Kidney capillary endothelial cell (primary cell): ENCODE results near the gene ADGRB3.
"Not testable (repeated sequence)": the region's sequence is repeated elsewhere in the genome, so short reads cannot be mapped to it uniquely, and the experiment has no call there.

Experiments used
- DNase-seq: peaks from one replicate; pipeline ENCODE4 v3.0.0-alpha.2; 2018; ENCODE audit warnings: low spot score

ADGRB3 gene

DNA sequence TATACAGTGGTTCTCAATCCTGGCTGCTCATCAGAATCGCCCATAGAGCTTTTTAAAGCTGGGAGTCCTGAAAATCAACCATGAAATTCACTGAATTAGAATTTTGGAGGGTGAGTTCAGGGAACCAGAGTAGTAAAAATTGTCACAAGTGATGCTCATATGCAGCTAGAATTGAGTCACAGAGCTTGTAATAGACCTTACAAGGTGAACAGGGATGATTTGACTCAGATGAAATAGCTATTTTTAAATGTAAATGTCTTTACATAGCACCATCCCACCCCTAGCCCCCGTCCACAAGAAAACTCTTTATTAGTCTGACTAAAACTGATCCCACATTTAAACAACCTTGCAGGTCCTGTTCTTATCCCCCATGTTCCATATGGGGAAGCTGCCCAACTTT, 630.0 kb downstream of the ADGRB3 start:
- DNase-seq = no peak

DNA sequence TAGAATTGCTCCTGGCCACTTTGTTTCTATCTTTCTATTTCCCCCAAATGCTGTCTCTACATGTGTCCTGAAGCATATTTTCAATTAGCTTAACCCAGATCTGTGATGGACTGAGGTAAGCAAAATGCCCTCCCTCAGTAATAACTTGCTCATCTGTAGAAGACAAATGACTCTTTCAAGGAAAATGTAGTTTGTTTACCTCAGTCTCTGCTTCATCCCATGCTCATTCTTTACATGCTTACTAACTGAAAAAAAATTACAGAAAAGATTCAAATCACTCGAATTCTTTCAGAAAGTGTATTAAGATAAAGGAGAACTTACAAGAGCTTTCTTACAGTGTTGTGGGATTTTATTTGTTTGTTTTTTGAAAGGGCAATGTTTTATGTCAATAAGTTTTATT, 630.6 kb downstream of the ADGRB3 start:
- no peak for DNase-seq

DNA sequence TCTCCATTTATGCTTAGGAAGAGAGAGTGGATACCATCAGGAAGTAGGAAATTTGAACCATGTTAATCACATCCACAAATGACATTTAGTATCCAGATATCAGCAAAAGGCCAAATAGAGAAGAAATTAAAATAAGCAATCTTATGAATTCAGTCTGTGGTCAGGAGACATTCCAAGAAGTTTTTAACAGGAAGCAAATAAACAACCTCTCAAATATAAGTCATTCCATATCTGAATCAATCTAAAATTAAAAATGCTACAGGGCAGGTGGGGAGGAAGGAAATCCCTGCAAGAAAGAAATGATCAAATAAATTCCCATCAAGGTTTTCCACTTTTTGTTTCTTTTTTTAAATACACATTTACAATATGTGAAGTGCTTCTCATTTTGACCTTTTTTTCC, 641.1 kb downstream of the ADGRB3 start:
- no peak for DNase-seq

DNA sequence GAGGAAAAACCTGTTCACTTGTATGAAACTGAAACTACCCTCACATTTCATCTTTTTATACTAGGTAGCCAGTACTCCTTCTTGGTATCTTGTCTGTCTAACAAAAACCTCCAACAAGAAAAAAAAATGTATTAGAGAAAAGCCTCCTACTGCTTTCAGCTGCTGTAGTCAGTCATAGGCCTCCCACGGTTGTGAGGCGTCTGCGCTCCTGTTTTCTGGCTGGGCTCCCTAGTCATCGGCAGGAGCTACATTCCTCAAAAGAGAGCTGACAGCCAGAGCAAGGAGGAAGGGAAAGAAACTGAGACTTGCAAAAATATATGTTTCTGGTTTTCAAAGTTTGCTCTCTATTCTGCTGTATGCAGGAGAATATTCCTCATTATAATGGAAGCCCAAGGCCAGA, 644.7 kb downstream of the ADGRB3 start:
- DNase-seq = no peak

DNA sequence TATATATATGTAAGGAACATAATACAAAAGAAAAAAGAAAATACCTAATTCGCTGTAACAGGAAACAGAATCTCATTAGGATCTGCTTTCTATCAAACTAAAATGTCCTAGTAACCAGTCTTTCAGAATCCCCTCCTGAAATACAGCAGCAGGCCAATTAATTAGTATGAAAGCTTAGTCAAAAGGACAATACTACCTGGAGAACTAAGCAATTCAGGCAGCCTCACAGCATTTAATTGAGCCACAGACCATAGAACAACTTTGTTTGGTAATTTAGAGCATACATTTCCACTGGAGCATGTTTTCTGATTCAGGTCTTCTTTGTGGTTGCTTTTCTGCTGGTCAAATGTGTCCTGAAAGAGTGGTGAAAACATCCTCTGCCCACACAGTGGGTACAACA, 645.8 kb downstream of the ADGRB3 start:
- no peak for DNase-seq

DNA sequence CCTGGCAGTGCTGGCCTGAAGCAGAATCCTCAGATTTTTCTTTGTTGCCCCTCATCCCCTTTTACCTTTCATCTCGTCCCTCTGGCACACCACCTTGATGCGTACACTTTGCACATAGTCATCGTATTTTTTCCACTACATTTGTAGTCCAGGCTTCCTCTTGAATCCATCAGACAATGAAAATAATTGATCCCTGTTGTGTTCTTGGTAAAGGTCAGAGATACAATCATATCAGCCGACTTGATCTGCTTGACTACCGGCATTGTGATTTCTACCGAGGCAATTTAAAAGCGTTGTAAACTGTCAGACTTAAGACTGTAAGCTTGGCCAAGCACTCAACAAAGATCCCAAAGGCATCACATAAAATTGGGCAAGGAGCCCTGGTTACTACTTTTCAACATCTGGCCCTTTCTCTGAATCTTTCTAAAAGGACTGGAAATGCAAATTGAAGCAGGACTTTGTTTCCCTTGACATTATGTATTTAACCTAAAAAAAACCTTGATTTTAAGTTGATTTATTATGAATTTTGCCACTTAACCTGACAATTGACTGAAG, 649.2 kb downstream of the ADGRB3 start:
- no peak for DNase-seq

DNA sequence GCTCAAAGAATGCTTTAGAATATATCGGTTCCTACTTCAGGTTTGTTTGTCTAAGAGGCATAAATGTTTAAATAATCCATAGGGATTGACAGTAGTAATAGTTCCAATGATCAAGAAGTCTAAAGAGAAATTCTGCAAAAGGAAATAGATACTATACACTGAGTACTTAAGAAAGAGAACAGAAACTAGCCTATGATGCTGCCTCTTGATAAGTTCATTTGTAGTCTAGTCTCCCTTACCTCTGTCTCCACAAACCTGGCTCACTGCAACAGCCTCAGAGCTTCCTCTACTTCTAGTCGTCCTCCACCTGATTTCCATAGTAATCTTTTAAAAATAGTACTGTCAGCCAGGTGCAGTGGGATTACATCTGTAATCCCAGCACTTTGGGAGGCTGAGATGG, 650.0 kb downstream of the ADGRB3 start:
- DNase-seq = no peak

DNA sequence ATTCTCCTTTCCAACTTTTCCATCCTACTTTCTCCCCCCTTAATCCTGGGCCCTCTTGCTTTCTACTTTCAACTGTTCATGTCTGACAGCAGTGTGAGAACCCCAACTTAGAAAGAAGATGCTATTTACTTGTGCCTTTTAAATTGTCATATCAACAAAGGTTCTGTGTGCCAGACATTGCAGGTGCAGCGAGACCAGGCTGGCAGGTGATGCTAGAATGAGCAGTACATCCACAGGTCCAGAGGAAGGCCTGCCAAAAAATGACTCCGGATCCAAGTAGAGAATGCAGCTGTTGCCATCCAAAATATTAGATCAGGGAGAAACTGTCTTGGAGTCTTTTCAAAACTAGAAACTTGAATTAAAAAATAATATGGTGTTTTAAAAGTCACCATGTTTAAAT, 651.2 kb downstream of the ADGRB3 start:
- no peak for DNase-seq

DNA sequence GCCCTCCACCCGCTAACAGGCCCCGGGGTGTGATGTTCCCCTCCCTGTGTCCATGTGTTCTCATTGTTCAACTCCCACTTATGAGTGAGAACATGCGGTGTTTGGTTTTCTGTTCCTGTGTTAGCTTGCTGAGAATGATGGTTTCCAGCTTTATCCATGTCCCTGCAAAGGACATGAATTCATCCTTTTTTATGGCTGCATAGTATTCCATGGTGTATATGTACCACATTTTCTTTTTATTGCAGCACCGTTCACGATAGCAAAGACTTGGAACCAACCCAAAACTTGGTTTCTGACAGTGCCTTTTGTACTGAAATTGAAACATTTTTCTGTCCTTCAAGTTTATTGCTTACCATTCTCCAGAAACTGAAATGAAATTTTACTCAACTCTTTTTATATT, 653.1 kb downstream of the ADGRB3 start:
- not testable (repeated sequence) for DNase-seq

DNA sequence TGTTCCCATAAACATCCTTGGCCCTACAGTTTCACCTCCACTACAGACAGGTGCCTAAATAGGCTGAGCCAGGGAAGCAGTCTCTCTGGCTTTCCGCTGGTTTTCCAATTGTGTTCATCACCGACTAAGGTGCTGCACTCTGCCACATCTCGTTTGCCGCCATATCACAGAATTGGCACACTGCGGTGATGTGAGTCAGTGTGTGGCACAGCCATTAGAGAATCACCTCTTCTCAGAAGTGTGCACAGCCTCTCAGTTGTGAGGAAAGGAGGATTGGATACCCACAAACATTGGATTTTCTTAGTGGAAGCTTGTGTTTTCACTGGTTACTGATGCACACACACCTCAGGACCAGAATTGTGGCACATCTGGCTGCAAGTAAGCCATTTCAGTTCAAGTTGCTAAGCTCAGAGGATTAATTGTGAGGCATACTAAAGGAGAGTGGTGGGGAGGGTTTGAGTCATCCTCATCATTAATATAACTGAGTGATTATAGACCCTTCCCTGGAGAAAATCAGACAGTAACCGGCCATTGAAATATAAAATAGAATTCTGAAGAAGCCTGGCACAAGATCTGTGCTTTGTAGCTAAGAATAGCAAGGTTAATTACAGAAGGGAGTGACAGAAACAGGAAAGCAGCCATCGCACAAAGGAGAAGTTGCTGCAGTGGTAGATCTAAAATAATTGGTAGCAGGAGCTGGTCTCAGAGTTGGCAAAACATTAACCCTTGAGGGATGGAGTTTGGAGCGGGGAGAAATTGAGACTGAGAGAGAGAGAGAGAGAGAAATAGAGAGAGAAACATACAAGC, 654.8 kb downstream of the ADGRB3 start:
- no peak for DNase-seq

DNA sequence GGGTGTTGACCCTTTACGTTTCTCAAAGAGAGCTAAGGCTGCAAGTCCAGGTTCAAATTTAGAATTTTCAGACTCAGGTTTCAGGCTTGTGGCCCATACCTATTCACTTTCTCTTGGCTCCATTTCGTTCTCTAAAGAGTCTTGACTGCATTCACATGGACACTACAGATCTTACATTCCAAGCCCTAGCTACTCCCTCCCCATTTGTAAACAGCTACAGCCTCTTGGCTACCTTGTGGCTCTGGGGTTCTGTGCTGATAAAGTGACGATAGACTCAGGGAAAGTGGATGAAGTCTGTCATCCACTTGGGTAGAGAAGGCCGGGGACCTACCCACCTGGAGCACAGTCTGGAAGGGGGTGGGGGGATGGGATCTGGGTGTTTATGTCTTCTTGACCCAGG, 658.4 kb downstream of the ADGRB3 start:
- DNase-seq = no peak

DNA sequence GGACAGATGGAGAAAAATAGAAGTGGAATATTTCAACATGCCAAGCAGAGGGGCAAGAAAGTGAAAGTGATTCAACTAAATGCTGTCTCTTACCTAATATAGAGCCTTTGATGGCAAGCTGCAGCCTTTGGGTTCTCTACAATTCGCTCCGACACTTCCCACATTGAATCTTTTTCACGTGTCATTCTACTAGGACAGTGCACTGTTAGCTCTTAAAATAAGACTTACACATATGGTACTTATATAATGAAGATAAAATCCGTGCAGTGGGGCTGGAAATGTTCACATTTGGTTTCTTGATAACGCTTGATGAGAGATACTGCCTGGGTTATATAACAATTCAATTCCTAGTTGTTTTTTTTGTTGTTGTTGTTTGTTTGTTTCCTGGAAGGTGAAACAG, 659.3 kb downstream of the ADGRB3 start:
- DNase-seq = no peak

DNA sequence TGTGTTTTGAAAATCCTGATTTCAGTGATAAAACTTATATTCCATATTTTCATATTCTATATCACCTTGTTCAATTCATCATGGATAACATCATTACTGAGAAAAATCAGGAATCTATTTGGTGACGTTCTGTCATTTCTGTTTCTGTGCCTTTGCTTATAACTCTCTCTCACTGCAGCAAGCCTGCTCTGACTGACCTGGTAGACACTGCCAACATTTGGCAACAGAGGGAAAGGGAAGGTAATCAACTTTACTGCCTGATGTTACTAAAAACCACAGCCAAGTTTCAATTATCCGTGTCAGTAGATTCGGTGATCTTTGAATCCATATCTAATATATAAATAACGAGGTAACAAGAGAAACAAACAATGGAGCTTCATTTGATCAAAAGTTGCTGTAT, 659.8 kb downstream of the ADGRB3 start:
- DNase-seq = no peak

DNA sequence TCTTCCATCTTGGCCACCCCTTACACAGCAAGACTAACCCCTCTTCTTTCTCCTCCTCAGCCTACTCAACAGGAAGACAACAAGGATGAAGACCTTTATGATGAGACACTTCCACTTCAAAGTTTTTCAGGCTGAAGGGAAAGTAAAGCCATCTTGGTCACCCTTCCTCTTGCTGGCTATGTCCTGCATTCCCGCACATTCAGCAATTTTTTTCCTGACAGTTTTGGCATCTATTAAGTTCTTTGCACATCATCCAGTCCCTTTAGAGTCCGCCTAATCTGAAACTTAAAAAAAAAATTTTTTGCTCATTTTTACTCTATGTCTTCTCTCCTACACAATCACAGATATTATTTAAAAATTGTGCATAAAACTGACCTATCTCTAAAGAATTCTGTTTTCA, 668.3 kb downstream of the ADGRB3 start:
- DNase-seq = no peak

DNA sequence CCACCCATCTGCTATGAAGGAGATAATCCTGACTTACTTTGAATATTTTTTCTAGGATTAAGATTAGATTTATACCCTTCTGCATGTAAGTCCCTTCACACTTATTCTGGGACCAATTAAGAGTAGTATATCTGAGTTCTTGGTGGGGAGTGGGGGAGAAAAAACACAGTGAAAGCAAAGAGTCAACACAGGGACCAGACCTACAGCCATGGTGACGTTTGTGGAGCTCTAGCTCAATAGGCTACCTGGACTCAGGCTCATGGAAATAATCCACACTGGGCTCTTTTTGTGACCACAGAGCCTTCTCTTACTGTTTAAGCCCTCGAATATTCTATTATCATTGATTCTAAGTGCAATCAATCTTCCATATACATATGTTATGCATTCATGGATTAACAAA, 670.4 kb downstream of the ADGRB3 start:
- no peak for DNase-seq

DNA sequence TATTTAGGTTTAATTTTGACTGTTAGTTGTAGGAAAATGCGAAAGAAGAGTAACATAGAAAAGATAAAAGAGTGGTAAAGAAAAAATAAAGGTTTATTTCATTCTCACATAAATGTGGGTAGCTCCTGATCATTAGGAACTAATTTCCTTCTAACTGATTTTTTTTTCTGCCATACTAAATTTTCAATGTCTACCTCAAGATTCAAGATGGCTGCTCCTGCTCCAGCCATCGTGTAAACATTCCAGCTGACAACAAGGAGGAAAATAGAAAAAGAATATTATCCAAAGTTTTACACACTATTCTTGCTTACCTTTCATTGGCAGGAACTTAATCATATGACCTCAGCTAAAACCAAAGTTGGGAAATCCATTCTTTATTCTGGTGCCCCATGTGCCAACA, 673.5 kb downstream of the ADGRB3 start:
- DNase-seq = no peak

DNA sequence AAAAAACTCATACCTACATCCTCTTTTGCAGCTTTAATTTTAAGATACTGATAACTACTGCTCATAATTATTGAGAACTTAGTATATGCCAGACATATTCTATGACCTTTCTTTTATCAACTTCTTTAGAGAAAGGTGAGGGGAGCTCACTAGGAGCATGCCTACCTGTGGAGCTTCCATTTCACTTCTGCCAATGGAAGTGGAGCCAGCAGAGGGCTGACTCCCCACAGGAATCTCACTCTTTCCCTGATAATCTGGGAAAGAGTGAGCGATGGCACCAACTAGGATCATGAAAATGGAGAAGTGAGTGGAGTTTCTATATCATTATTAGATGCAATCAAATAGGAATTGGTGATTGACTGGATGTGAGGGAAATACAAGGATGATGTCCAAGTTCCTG, 676.8 kb downstream of the ADGRB3 start:
- DNase-seq = no peak

DNA sequence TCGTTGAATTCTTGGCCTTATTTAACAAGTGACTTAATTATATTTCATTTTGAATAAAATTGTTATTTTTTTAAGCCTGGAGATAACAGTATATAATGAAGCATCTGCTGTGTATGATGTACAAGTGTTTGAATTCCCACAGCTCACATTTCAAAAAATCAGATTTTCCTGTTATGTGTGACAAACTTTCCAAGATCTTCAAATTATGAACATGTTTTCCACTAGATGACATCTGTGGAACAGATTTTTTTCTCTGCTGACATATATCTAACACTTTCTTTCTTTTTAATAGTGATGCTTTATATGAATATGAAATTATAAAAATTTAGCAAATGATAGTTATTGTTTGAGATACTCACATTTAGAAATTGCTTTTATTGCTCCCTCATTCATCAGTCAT, 678.9 kb downstream of the ADGRB3 start:
- DNase-seq = no peak

DNA sequence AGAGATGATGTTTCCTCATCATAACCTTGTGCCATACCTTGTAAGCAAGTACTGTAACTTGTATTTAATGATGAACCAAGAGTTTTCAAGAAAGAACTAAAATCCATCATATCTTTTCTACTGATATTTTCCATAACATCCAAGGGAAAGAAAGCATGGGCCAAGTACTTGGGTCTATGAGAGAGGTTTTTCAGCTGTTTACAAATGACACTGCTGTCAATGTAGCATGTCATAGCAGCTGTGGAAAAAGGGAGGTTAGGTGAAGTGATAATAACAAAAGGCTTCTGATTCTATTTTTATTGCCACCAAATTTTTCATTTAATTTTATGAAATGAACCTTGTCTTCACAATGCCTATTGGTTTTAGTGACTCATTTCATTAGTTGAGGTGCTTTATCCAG, 679.4 kb downstream of the ADGRB3 start:
- DNase-seq = no peak

DNA sequence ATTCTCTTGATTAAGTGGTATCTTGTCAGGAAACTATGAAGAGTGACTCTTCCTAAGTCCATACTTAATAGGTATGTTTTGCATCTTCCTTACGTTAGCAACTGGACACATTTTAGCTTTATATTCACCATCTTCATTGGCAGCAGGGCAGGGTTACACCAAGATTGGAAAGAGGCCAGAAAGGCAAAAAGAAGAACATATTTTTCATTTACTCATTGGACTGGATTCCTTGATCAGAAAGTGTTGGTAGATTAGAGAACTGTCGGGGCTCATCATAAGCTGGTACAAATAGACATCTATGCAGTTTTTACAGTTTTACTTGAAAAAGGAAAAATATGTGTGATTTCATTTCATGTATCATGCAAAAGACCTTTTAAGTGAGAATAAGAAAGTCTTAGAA, 696.8 kb downstream of the ADGRB3 start:
- DNase-seq = no peak

DNA sequence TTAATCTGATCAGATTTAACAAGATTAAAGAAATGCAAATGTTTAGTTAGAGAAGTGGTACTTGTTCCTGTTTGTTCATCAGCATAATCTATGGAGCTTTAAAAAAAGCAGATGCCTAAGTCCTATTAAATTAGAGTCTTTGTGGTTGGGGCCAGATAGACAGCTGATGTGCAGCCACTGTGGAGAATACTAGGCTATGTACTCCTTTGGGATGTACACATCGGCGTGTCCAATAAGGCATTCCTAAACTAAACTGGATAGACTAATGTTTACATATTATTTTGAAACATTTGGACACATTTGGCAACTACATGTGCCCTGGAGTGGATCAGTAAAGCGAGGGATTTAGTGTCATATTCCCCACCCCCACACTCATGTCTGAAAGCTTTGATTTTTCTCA, 702.2 kb downstream of the ADGRB3 start:
- no peak for DNase-seq

DNA sequence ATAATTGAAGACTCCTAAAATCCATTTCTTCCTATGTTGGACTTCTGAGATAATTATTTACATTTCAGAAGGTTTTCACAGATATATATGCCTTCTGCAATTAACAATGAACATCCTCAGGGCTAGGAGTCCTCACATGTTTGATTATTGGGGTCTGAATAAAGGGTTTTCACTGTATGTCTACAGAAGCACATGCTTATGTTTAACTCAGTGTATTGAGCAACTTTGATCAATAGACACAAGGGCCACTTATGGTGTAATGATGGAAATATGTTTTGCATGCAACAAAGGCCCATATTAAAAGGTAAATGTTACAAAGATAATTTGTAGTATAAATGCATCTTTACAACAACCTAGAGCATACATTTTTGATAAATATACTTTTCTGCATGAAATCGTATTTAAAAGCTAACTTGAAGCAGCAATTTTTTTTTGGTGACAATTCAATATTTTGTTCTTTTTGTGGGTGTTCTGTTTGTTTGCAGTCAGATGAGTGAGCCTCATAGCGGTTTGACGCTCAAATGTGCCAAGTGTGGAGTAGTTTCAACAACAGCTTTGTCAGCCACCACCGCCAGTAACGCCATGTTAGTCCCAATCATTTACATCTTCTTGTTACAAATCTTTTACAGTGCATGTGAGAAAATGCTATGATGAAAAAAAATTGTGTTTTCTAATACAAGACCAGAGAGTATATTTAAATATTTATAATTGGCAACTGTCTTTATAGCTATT, 703.5 kb downstream of the ADGRB3 start:
- DNase-seq = no peak

DNA sequence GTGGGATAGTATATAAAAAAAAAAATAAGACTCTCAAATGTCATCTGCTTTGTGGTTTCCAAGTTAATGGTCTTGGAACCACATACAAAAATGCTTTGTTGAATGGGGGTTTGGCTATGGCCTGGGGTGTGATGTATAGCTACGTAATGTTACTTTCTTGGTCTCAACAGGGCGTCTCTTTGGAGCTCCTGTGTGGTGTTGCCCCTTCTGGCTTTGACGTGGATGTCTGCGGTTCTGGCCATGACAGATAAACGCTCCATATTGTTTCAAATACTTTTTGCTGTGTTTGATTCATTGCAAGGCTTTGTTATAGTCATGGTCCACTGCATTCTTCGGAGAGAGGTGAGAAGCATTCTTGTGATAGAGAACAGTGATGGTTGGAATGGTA, 704.1 kb downstream of the ADGRB3 start:
- DNase-seq = no peak

DNA sequence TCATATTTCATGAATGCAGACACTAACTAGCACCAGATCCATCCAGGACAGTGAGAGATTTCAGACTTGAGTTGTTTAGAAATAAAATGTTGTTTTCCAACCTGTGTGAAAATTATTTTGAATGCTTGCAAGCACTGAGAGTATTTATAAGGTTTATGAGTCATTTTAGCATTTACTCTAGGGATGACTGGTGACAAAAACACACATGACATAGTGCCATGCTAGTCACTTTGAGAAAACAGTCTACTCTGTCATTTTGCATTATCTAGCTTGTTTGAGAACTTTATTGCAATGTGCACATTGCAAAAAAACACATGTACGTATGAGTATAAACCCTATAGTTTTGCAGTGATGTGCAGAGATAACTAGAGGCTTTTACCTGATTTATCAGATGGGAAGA, 705.1 kb downstream of the ADGRB3 start:
- no peak for DNase-seq
